Measurements from ENCODE around the gene ZCCHC8. TPM values are rescaled to one million over a fixed set of nuclear protein-coding genes. Genes with fewer than 3 reads are reported as not detected.
A peak's percentile ranks its signal among the peaks of the same experiment; 100 is the strongest.
"Not testable (repeated sequence)": the region's sequence is repeated elsewhere in the genome, so short reads cannot be mapped to it uniquely, and the experiment has no call there.

ZCCHC8 gene
- total RNA-seq, 1 donor from 2014 or later = 27.1 TPM

DNA sequence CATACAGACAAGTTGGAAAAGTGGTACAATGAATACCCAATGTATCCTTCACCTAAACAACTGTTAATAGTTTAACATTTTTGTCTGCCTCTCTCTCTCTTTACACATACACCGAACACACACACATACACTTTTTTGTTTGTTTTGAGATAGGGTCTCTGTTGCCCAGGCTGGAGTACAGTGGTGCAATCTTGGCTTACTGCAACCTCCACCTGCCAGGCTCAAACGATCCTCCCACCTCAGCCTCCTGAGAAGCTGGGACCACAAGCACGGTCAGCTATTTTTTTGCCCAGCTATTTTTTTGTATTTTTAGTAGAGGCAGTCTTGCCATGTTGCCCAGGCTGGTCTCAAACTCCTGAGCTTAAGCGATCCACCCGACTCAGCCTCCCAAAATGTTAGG is 16.8 kb downstream of the ZCCHC8 start:
- intact Hi-C loops (cut with DNase I) = no loop called here

DNA sequence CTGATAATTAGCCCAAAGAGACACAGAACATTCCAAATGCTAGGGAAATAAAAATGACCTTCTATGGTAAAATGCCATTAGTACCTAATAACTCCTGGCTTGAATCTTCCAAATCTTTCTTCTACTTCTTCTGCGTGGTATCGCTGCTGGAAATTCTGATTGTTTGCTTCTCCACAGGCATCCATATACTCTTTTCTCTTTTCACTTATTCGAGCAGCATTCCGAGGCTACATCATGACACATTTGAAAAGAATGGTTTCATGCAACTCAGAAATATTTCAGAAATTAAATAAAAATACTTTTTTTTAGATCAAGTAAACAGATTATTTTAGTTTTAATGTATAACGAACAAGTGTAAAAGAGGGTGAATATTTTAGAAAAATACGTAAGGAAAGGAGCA is 18.9 kb downstream of the ZCCHC8 start:
- intact Hi-C loops (cut with DNase I) = no loop called here
- no peak for DNase-seq (ENCODE audit: low spot score)
- no peak for ATAC-seq

More for the DNA sequence above, 16.8 kb downstream of the ZCCHC8 start:
- ATAC-seq (no peak), DNase-seq (ENCODE audit: low spot score) (no peak)

DNA sequence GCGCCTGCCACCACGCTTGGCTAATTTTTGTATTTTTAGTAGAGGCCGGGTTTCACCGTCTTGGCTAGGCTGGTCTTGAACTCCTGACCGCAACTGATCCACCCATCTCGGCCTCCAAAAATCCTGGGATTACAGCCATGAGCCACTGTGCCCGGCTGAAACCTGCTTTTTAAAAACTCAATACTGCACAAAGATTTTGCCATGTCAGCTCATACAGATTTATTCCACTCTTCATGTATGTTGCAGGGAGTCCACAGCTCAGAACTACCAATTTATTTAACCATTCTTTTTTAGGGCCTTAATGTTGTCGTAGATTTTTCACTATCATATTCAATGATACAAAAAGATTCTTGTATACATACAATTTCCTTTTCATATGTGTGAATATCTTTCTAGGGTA is 20.0 kb downstream of the ZCCHC8 start:
- intact Hi-C loops (cut with DNase I) = no loop called here
- no peak for DNase-seq (ENCODE audit: low spot score)
- no peak for ATAC-seq

DNA sequence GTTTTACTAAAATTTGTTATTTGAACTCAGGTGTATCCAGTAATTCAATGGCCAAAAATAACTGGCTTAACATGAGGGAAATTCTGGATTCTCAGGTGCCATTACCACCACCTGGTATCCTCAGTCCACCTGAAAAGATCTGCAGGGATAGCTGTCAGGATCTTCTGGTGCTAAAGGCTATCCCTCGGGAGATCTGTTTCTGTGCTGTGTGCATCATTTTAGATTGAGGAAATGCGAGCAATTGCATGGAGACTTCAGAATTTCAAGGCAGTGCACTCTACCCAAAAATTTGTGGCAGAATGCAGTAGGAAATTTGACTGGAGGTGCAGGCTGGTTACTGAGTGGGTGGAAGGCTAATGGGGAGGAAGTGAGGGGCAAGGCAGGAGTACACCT is 26.4 kb downstream of the ZCCHC8 start:
- DNase-seq (ENCODE audit: low spot score) = no peak
- intact Hi-C loops (cut with DNase I) = no loop called here
- ATAC-seq = no peak

DNA sequence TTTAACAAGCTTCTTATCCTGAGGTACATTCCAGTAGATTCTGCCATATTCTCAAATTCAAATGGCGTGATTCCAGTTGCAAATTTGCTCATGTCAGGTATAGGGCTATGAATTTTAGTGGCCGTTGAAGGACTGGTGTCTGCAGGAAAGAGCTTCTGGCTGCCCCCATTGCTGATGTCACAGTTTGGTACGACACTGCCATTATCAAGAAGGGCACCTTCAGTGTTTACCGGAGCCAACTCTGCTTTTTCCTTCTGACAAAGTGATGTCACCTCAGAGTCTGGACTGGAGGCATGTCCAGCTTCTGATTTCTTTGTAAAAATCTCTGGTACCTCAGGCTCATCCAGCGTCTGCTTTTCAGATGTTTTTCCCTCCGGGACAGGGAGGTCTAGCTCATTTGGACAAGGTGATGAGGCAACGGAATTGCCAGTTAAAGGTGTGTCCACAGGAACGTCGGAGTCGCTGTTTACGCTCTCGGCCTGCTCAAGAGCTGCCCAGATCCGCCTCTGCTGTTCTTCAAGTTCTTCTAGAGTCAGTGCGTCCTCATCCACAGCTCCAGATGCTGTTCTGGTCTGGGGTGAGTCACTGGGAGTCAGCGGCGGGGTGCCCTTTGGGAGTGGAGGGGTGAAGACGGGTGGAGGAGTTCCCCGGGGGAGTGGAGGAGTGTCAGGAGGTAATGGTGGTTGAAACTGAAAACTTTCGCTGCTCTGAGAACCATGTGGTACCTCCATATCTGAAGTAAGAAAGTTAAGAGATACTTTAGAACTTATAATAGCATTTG is 27.0 kb downstream of the ZCCHC8 start:
- no peak for DNase-seq (ENCODE audit: low spot score)
- intact Hi-C loops (cut with DNase I) = no loop called here
- ATAC-seq = no peak

DNA sequence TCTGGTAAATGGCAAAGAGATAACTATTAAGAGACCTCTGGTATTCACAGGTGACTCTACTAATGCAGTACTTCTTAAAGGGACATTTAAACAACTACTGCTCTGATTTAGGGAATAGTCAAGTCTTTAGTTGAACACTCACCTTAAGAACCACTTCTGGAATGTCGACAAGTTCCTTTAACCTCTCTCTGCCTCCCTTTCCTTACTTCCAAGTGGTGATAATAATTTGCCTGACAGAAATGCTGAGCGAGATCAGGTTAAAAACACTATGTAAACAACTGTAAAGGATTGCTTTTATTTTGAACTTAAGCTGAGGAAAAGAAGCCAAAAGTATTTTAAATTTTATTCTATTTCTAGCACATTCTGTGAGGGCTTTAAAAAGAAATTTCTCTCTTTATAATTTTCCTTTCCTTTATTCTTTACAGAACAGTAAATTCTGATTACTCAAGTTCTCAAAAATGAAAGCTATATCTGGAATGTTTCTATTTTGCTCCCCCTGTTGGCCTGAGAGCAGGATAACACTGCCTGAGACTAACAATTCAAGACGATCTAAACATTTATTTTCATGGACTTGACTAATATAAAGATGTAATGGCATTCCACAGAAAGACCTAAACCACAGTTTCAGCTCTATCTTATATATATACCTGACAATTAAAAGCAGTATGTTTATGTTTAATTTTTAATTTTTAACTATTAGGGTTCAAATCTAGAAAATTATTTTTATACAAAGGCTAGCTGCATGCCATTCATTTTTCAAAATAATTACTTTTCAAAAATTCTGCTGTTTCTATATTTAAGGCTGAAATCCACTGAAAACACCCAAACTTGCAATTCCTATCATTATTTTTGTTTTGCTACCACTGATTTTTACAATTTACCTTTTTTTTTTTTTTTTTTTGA is 29.2 kb downstream of the ZCCHC8 start:
- no peak for DNase-seq (ENCODE audit: low spot score)
- intact Hi-C loops (cut with DNase I) = no loop called here
- peak; percentile 76 for ATAC-seq

DNA sequence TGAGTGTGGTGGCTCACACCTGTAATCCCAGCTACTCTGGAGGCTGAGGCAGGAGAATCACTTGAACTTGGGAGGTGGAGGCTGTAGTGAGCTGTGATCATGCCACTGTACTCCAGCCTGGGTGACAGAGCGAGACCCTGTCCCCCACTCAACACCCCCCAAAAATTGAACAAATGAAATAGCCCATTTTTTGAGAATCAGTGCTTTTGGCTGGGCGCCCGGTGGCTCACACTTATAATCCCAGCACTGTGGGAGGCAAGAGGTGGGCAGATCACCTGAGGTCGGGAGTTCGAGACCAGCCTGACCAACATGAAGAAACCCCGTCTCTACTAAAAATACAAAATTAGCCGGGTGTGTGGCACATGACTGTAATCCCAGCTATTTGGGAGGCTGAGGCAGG is 30.2 kb downstream of the ZCCHC8 start:
- intact Hi-C loops (cut with DNase I); ATAC-seq; DNase-seq (ENCODE audit: low spot score): not testable (repeated sequence)

DNA sequence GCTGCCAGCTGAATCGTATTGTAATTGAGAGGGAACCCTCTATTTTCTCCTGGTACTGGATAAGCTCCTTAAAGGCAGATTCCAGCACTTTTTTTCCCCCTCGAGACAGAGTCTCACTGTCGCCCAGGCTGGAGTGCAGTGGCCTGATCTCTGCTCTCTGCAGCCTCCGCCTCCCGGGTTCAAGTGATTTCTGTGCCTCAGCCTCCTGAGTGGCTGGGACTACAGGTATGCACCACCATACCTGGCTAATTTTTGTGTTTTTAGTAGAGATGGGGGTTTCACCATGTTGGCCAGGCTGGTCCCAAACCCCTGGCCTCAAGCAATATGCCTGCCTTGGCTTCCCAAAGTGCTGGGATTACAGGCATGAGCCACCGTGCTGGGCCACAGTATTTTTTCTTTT is 30.9 kb downstream of the ZCCHC8 start:
- DNase-seq (ENCODE audit: low spot score); intact Hi-C loops (cut with DNase I); ATAC-seq: not testable (repeated sequence)

DNA sequence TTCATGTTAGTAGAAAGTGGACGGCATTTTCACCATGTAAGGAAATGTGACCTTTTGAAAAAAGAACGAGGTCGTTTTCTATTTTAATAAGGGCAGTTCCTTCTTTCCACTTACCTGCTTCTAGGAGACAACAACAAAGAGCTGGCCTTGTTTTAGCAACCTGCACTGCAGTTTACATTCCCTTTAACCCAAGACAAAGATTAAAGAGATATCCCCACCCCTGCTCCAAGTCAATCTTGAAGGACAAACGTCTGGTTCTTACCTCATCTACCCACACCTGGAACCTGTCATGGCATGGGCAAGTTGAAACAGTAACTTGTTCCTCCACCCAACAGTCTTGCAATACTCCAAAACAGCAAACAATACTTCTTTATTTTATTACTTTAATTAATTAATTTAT is 32.7 kb downstream of the ZCCHC8 start:
- intact Hi-C loops (cut with DNase I) = no loop called here
- ATAC-seq = no peak
- DNase-seq (ENCODE audit: low spot score) = no peak

DNA sequence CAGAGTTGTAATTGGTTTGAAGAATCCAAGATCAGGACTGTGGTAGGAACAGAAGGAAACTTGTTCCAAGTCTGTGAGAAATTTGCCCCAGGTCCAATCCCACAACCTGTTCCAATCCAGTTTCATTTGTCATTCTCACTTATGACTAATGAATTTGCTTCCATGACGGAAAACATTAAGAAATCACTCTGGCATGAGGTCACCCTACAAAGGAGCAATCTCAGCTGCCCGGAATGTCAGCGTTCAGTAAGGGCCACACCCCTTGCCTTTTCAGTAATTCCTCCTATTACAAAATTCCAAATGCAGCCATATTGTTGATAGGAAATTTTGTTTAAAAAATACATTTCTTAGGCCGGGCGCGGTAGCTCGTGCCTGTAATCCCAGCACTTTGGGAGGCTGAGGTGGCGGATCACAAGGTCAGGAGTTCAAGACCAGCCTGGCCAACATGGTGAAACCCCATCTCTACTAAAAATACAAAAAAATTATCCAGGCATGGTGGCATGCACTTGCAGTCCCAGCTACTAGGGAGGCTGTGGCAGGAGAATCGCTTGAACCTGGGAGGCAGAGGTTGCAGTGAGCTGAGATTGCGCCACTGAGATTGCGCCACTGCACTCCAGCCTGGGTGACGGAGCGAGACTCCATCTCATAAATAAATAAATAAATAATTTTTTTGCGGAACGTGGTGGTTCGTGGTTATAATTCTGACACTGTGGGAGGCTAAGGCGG is 36.3 kb downstream of the ZCCHC8 start:
- intact Hi-C loops (cut with DNase I); DNase-seq (ENCODE audit: low spot score): not testable (repeated sequence)
- ATAC-seq = peak; percentile 57

DNA sequence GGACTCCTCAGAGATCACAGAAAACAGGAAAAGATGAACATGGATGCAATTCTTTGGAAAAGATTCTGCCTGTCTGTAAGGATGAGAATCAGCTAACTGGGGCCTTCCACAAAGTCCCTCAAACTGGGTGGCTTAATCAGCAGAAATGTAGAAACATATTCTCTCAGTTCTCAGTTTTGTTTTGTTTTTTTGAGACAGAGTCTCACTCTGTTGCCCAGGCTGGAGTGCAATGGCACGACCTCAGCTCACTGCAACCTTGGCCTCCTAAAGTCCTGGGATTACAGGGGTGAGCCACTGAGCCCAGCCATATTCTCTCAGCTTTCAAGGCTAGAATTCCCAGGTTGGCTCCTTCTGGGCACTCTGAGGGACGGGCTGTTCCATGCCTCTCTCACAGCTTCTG is 40.1 kb downstream of the ZCCHC8 start:
- intact Hi-C loops (cut with DNase I) = no loop called here
- no peak for ATAC-seq

DNA sequence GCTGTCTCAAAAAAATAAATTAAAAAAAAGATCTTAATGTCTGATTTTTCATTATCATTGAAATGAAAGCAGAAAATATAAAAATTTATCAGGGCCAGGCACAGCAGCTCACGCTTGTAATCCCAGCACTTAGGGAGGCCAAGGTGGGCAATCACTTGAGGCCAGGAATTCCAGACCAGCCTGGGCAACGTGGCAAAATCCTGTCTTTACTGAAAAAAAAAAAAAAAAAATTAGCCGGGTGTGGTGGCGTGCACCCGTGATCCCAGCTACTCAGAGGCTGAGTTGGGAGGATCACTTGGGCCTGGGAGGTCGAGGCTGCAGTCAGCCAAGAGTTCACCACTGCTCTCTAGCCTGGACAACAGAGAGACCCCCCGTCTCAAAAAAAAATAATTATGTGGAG is 40.7 kb downstream of the ZCCHC8 start:
- DNase-seq (ENCODE audit: low spot score) (peak; percentile 2), ATAC-seq (no peak)
- intact Hi-C loops (cut with DNase I) = no loop called here

More for the DNA sequence above, 40.1 kb downstream of the ZCCHC8 start:
- DNase-seq (ENCODE audit: low spot score) = peak; percentile 10

DNA sequence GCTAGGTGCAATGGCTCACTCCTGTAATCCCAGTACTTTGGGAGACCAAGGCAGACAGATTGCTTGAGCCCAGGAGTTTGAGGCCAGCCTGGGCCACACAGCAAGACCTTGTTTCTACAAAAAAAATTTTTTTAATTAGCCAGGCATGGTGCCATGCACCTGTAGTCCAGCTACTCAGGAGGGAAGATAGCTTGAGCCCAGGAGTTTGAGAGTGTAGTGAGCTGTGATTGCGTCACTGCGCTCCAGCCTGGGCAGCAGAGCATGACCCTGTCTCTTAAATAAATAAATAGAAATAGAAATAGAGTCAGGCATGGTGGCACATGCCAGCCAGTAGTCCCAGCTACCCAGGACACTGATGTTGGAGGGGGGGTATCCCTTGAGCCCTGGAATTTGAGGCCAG is 41.5 kb downstream of the ZCCHC8 start:
- no peak for ATAC-seq
- intact Hi-C loops (cut with DNase I) = no loop called here
- DNase-seq (ENCODE audit: low spot score) = peak; percentile 27

DNA sequence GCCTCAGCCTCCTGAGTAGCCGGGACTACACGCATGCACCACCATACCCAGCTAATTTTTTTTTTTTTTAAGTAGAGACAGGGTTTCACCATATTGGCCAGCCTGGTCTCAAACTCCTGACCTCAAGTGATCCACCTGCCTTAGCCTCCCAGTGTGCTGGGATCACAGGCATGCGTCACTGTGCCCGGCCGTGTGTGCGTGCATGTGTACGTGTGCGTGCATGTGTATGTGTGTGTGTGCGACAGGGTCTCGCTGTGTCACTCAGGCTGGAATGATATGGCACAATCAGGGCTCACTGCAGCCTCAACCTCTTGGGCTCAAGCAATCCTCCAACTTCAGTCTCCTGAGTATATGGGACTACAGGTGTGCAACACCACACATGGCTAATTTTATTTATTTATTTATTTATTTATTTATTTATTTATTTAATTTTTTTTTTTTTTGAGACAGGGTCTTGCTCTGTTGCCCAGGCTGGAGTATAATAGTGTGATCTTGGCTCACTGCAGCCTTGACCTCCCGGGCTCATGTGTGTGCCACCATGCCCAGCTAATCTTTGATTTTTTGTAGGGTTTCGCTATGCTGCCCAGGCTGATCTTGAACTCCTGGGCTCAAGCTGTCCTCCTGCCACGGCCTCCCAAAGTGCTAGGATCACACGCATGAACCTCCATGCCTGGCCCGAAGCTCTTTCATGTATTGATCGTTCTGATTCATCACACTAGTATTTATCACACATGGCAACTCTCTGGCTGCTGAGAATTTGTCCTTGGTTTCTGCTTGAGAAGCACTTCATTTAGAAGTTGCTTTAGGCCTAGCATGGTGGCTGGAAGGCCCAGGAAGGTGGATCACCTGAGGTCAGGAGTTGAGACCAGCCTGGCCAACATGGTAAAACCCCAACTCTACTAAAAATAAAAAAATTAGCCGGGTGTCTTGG is 42.4 kb downstream of the ZCCHC8 start:
- ATAC-seq (no peak), DNase-seq (ENCODE audit: low spot score) (peak; percentile 32)
- intact Hi-C loops (cut with DNase I) = no loop called here

DNA sequence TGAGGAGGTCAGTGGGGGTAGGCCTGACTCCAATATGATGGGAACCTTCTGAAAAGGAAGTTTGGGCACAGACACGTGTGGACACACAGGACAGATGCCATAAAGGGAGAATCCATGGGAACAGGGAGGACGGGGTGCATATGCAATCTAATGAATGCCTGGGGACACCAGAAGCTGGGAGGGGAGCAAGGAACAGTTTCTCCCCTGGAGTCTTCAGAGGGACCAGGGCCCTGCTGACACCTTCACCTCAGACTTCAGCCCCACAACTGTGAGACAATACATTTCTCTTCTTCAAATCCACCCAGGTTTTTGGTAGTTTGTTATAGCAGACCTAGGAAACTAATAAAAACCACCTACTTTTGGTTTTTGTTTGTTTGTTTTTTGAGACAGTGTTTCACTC is 43.1 kb downstream of the ZCCHC8 start:
- intact Hi-C loops (cut with DNase I) = no loop called here
- ATAC-seq (no peak), DNase-seq (ENCODE audit: low spot score) (peak; percentile 9)

DNA sequence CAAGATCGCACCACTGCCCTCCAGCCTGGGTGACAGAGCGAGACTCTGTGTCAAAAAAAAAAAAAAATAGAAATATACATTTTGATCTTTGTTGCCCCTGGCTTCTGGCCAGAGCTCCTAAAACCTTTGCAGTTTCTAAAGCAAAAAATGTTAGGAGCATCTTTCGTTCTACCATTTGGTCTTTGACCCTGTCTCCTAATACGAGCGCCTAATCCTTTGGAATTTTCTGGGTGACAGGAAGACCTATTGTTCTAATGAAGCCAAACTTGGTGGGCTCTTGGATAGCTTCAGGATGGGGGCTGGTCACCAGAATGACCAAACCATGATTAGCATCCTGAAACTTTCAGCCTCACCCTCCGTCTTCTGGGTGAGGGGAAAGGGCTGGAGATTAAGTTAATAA is 46.0 kb downstream of the ZCCHC8 start:
- no peak for DNase-seq (ENCODE audit: low spot score)
- no peak for ATAC-seq
- intact Hi-C loops (cut with DNase I) = no loop called here

DNA sequence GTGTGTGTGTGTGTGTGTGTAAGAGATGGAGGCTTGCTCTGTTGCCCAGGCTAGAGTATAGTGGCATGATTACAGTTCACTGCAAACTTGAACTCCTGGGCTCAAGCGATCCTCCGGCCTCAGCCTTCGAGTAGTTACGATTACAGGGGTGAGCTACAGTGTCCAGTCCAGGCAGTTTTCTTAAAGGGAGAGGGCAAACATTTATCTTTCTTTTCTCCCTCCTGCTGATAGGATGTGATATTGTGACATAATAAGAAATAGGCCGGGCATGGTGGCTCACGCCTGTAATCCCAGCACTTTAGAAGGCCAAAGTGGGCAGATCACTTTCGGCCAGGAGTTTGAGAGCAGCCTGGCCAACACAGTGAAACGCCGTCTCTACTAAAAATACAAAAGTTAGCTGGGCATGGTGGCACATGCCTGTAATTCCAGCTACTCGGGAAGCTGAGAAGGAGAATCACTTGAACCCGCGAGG is 46.4 kb downstream of the ZCCHC8 start:
- no peak for DNase-seq (ENCODE audit: low spot score)
- no peak for ATAC-seq
- intact Hi-C loops (cut with DNase I) = no loop called here

DNA sequence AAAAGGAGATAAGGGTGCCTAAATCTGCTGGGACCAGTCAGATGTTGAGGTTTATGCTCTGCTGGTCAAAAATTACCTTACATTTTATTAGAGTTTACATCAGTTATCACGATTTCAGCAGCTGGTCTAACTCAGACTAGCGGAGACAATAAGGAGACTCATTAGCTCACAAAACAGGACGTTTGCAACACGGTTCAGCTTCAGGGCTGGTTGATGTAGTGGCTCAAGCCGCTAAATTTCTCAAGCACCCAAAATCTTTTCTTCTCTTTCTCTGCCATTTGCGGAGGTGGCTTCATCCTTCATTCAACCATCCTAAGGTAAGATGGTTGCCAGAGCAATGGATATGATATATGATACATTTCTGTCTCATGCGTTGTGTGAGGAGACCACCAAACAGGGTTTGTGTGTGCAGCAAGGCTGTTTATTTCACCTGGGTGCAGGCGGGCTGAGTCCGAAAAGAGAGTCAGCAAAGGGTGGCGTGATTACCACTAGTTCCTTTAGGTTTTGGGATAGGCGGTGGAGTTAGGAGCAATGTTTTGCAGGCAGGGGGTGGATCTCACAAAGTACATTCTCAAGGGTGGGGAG is 47.9 kb downstream of the ZCCHC8 start:
- DNase-seq (ENCODE audit: low spot score) (no peak), ATAC-seq (no peak)
- intact Hi-C loops (cut with DNase I) = no loop called here

Data from sciatic nerve (tissue), 2 donors.